ENCODE data around the gene KIAA1549. TPM values are rescaled to one million over a fixed set of nuclear protein-coding genes. Genes with fewer than 3 reads are reported as not detected.

KIAA1549 gene
- total and polyA plus RNA-seq, 4 donors, result 0.13 to 0.89 (median 0.42) TPM

DNA sequence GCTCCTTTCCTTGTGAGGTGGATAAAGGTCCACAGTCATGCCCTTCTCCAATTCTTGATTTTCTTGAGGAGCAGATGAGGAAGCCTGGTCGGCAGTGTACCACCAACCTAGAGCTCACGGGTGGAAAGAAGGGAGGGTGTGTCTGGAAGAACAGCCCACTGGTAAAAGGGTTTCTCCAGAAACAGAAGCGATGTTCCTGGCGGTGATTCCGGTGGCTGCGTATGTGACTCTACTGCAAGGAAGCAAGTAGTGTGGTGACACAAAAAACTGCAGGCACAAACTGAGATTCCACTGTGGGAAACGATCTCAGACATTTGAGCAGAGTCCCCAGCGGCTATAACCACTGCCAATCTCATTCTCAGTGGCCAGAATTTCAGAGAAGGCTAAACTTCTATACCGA is 117.3 kb downstream of the KIAA1549 start (continued):
- no peak for TF ChIP-seq GABPA (IDR thresholded peaks at IDR 0.05 in 1 of 2, conservative IDR thresholded peaks at IDR 0.05 in 1 of 2)
- no peak for TF ChIP-seq TAF1 (conservative IDR thresholded peaks at IDR 0.05)
- TF ChIP-seq HNF4A (conservative IDR thresholded peaks at IDR 0.05), result no peak
- no peak for TF ChIP-seq HNF4G (IDR thresholded peaks at IDR 0.05)
- TF ChIP-seq RXRA (IDR thresholded peaks at IDR 0.05), result no peak
- no peak for TF ChIP-seq FOXA2 (IDR thresholded peaks at IDR 0.05)
- TF ChIP-seq, protein P1, sequence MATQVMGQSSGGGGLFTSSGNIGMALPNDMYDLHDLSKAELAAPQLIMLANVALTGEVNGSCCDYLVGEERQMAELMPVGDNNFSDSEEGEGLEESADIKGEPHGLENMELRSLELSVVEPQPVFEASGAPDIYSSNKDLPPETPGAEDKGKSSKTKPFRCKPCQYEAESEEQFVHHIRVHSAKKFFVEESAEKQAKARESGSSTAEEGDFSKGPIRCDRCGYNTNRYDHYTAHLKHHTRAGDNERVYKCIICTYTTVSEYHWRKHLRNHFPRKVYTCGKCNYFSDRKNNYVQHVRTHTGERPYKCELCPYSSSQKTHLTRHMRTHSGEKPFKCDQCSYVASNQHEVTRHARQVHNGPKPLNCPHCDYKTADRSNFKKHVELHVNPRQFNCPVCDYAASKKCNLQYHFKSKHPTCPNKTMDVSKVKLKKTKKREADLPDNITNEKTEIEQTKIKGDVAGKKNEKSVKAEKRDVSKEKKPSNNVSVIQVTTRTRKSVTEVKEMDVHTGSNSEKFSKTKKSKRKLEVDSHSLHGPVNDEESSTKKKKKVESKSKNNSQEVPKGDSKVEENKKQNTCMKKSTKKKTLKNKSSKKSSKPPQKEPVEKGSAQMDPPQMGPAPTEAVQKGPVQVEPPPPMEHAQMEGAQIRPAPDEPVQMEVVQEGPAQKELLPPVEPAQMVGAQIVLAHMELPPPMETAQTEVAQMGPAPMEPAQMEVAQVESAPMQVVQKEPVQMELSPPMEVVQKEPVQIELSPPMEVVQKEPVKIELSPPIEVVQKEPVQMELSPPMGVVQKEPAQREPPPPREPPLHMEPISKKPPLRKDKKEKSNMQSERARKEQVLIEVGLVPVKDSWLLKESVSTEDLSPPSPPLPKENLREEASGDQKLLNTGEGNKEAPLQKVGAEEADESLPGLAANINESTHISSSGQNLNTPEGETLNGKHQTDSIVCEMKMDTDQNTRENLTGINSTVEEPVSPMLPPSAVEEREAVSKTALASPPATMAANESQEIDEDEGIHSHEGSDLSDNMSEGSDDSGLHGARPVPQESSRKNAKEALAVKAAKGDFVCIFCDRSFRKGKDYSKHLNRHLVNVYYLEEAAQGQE (IDR thresholded peaks at IDR 0.05), result no peak
- TF ChIP-seq, protein P2, sequence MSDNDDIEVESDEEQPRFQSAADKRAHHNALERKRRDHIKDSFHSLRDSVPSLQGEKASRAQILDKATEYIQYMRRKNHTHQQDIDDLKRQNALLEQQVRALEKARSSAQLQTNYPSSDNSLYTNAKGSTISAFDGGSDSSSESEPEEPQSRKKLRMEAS (IDR thresholded peaks at IDR 0.05), result no peak

DNA sequence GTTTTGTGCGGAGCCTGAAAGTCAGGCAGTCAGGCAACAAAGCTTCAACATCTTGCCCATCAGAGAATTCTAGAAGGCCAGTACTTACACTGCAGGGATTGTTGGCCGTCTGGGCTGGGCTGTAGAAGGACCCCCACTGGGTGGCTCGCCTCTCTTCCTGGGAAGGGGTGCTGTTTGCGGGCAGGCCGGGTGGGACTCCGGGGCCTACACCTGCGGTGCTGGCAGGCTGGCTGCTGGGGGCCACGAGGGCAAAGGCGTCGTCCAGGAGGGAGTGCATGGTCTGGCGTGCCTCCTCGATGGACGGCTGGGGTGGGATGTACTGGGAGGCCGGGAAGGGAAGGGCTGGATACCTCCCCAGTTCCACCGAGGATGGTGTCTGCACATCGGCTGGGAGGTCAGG is 120.1 kb downstream of the KIAA1549 start:
- Histone ChIP-seq H3K27ac (ENCODE audit: low read depth in 1 of 2, low read length in 2 of 2) (no peak overlapping the region), H3K4me1 (ENCODE audit: control insufficient read depth in 4 of 4, insufficient read depth in 4 of 4, low read length in 3 of 4) (no peaks in the 10 kb centered on the region), H3K4me3 (ENCODE audit: low read depth in 1 of 3, low read length in 3 of 3) (no peak overlapping the region), H3K9me3 (ENCODE audit: control insufficient read depth in 4 of 4, low read length in 3 of 4) (no peaks in the 10 kb centered on the region), H3K36me3 (ENCODE audit: control insufficient read depth in 4 of 4, insufficient read depth in 3 of 4, low read depth in 1 of 4, low read length in 3 of 4) (no peaks in the 10 kb centered on the region), H3K9ac (ENCODE audit: low read depth in 1 of 2, low read length in 2 of 2) (no peak overlapping the region), H3K27me3 (ENCODE audit: control insufficient read depth in 4 of 4, insufficient read depth in 4 of 4, low read length in 3 of 4) (no peaks in the 10 kb centered on the region)
- TF ChIP-seq YY1 (IDR thresholded peaks at IDR 0.05) (no peak), GABPA (IDR thresholded peaks at IDR 0.05 in 1 of 2, conservative IDR thresholded peaks at IDR 0.05 in 1 of 2) (no peak), HNF4G (IDR thresholded peaks at IDR 0.05) (no peak), RAD21 (IDR thresholded peaks at IDR 0.05) (no peak), SP1 (IDR thresholded peaks at IDR 0.05) (no peak), EGR1 (IDR thresholded peaks at IDR 0.05; ENCODE audit: low read depth in 2 of 2) (no peak), FOXA1 (IDR thresholded peaks at IDR 0.05) (no peak), HNF4A (conservative IDR thresholded peaks at IDR 0.05) (no peak), TAF1 (conservative IDR thresholded peaks at IDR 0.05) (no peak)
- TF ChIP-seq, protein P3, sequence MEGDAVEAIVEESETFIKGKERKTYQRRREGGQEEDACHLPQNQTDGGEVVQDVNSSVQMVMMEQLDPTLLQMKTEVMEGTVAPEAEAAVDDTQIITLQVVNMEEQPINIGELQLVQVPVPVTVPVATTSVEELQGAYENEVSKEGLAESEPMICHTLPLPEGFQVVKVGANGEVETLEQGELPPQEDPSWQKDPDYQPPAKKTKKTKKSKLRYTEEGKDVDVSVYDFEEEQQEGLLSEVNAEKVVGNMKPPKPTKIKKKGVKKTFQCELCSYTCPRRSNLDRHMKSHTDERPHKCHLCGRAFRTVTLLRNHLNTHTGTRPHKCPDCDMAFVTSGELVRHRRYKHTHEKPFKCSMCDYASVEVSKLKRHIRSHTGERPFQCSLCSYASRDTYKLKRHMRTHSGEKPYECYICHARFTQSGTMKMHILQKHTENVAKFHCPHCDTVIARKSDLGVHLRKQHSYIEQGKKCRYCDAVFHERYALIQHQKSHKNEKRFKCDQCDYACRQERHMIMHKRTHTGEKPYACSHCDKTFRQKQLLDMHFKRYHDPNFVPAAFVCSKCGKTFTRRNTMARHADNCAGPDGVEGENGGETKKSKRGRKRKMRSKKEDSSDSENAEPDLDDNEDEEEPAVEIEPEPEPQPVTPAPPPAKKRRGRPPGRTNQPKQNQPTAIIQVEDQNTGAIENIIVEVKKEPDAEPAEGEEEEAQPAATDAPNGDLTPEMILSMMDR (IDR thresholded peaks at IDR 0.05; ENCODE audit: low read depth, low read length, missing input control), result no peak
- 97% methylated on average over 16 of the region's 16 CpGs for WGBS
- no peak for DNase-seq (ENCODE audit: low spot score)

DNA sequence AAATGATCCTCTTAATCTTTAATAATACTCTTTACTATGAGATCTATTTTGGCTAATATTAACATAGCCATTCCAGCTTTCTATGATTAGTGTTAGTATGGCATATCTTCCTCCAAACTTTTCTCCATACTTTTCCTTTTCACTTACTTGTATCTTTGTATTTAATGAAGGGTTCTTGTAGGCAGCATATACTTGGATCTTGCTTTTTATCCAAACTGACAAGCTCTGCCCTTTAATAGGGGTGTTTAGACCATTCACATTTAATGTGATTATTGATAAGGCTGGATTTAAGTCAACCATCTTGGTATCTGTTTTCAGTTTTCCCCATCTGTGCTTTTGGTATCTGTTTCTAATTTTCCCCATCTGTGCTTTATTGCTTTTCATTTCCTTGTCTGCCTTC is 123.5 kb downstream of the KIAA1549 start:
- no peaks in the 10 kb centered on the region for H3K9me3 ChIP-seq (ENCODE audit: control insufficient read depth in 4 of 4, low read length in 3 of 4)
- no peaks in the 10 kb centered on the region for H3K27me3 ChIP-seq (ENCODE audit: control insufficient read depth in 4 of 4, insufficient read depth in 4 of 4, low read length in 3 of 4)
- no peak for DNase-seq (ENCODE audit: low spot score)
- no peaks in the 10 kb centered on the region for H3K36me3 ChIP-seq (ENCODE audit: control insufficient read depth in 4 of 4, insufficient read depth in 3 of 4, low read depth in 1 of 4, low read length in 3 of 4)
- no peak overlapping the region for H3K9ac ChIP-seq (ENCODE audit: low read depth in 1 of 2, low read length in 2 of 2)
- no peak overlapping the region for H3K27ac ChIP-seq (ENCODE audit: low read depth in 1 of 2, low read length in 2 of 2)
- H3K4me1 ChIP-seq (ENCODE audit: control insufficient read depth in 4 of 4, insufficient read depth in 4 of 4, low read length in 3 of 4), result no peaks in the 10 kb centered on the region
- H3K4me3 ChIP-seq (ENCODE audit: low read depth in 1 of 3, low read length in 3 of 3), result no peak overlapping the region
- no peak for TF ChIP-seq FOXA1 (IDR thresholded peaks at IDR 0.05)
- TF ChIP-seq HNF4G (IDR thresholded peaks at IDR 0.05), result no peak
- TF ChIP-seq HNF4A (conservative IDR thresholded peaks at IDR 0.05), result no peak
- TF ChIP-seq JUND (IDR thresholded peaks at IDR 0.05), result no peak
- TF ChIP-seq TAF1 (conservative IDR thresholded peaks at IDR 0.05), result no peak
- TF ChIP-seq, protein P2 (IDR thresholded peaks at IDR 0.05), result no peak
- TF ChIP-seq, protein P1 (IDR thresholded peaks at IDR 0.05), result no peak
- TF ChIP-seq EGR1 (IDR thresholded peaks at IDR 0.05; ENCODE audit: low read depth in 2 of 2), result no peak
- no peak for TF ChIP-seq YY1 (IDR thresholded peaks at IDR 0.05)
- no peak for TF ChIP-seq FOXA2 (IDR thresholded peaks at IDR 0.05)
